ENCODE measurements around the gene NES. TPM values are rescaled to one million over a fixed set of nuclear protein-coding genes. Genes with fewer than 3 reads are reported as not detected.

Gene NES
- total RNA-seq, 1 experiment from 2014 or later = 56.3 TPM

DNA sequence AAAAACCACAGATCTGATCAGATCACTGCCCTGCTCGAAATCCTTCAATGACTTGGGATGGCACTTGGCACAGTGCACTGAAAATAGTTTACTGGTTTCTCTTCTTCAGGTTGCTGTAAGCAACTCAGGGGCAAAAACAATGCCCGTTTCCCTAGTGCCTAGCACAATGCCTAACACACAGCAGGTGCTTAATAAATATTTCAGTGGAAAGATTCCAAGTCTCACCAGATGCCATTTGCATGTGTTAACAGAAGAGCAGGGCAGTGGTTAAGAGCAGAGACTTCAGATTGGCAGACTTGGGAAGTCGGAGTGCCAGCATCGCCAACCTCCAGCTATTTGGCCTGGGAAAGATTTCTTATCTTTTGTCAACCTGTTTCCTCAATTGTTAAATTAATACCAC lies 40.1 kb upstream of the NES start:
- CTCF ChIA-PET = no interaction called here
- DNase-seq (ENCODE audit: low read depth, low spot score) (no peak), ATAC-seq (no peak)
- Histone ChIP-seq H3K36me3 (ENCODE audit: control insufficient read depth, insufficient read depth, low read length) (peaks cover 4% of the 10 kb centered on the region; the same call in 1 of the 2 replicates), H3K9me3 (ENCODE audit: control insufficient read depth, insufficient read depth, low read depth, low read length) (no peaks in the 10 kb centered on the region), H3K4me3 (ENCODE audit: low read depth in 2 of 2, low read length in 2 of 2) (no peak overlapping the region), H3K27ac (ENCODE audit: low read length) (no peak overlapping the region), H3K4me1 (ENCODE audit: control insufficient read depth, insufficient read depth, low read length) (peaks cover 15% of the 10 kb centered on the region), H3K27me3 (ENCODE audit: control insufficient read depth, insufficient read depth, low read length) (no peaks in the 10 kb centered on the region)
- in situ Hi-C loops (cut with HindIII; ENCODE audit: low pct_unique_long_range_greater_than_20kb, low sequenced_read_pairs) = no loop called here
- TF ChIP-seq, protein P1, sequence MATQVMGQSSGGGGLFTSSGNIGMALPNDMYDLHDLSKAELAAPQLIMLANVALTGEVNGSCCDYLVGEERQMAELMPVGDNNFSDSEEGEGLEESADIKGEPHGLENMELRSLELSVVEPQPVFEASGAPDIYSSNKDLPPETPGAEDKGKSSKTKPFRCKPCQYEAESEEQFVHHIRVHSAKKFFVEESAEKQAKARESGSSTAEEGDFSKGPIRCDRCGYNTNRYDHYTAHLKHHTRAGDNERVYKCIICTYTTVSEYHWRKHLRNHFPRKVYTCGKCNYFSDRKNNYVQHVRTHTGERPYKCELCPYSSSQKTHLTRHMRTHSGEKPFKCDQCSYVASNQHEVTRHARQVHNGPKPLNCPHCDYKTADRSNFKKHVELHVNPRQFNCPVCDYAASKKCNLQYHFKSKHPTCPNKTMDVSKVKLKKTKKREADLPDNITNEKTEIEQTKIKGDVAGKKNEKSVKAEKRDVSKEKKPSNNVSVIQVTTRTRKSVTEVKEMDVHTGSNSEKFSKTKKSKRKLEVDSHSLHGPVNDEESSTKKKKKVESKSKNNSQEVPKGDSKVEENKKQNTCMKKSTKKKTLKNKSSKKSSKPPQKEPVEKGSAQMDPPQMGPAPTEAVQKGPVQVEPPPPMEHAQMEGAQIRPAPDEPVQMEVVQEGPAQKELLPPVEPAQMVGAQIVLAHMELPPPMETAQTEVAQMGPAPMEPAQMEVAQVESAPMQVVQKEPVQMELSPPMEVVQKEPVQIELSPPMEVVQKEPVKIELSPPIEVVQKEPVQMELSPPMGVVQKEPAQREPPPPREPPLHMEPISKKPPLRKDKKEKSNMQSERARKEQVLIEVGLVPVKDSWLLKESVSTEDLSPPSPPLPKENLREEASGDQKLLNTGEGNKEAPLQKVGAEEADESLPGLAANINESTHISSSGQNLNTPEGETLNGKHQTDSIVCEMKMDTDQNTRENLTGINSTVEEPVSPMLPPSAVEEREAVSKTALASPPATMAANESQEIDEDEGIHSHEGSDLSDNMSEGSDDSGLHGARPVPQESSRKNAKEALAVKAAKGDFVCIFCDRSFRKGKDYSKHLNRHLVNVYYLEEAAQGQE (IDR thresholded peaks at IDR 0.05; ENCODE audit: insufficient read depth in 1 of 2, low read depth in 2 of 2, low read length in 1 of 2) = no peak
- no peak for TF ChIP-seq TCF7L2 (IDR thresholded peaks at IDR 0.05; ENCODE audit: low read depth, low read length)
- TF ChIP-seq, protein P2, sequence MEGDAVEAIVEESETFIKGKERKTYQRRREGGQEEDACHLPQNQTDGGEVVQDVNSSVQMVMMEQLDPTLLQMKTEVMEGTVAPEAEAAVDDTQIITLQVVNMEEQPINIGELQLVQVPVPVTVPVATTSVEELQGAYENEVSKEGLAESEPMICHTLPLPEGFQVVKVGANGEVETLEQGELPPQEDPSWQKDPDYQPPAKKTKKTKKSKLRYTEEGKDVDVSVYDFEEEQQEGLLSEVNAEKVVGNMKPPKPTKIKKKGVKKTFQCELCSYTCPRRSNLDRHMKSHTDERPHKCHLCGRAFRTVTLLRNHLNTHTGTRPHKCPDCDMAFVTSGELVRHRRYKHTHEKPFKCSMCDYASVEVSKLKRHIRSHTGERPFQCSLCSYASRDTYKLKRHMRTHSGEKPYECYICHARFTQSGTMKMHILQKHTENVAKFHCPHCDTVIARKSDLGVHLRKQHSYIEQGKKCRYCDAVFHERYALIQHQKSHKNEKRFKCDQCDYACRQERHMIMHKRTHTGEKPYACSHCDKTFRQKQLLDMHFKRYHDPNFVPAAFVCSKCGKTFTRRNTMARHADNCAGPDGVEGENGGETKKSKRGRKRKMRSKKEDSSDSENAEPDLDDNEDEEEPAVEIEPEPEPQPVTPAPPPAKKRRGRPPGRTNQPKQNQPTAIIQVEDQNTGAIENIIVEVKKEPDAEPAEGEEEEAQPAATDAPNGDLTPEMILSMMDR (IDR thresholded peaks at IDR 0.05) = no peak
- no peak for TF ChIP-seq SIN3A (IDR thresholded peaks at IDR 0.05; ENCODE audit: borderline replicate concordance, insufficient read depth, low read depth, low read length)
- no peak for TF ChIP-seq POLR2AphosphoS5 (IDR thresholded peaks at IDR 0.05; ENCODE audit: low read depth, low read length)
- intact Hi-C loops (cut with micrococcal nuclease; ENCODE audit: unreplicated experiment) = no loop called here
- POLR2A ChIA-PET = no interaction called here
- no TSS peak for BruUV-seq (replicated peaks)

- CTCF ChIA-PET = interaction anchor here (0.6 to 4.0 kb wide), 2 partner anchors 25 to 1544 kb away, joined by 10 to 29 read pairs; no protein-coding TSS in a partner anchor
- POLR2A ChIA-PET = interaction anchor here (0.6 to 1.4 kb wide), 3 partner anchors 8 to 40 kb away, joined by 3 to 7 read pairs (median 6); partner anchors contain the start of gene CRABP2
- BruUV-seq (replicated peaks) = no TSS peak
- no peaks in the 10 kb centered on the region for H3K27me3 ChIP-seq (ENCODE audit: control insufficient read depth, insufficient read depth, low read length)
- H3K4me3 ChIP-seq (ENCODE audit: low read depth in 2 of 2, low read length in 2 of 2) = no peak overlapping the region
- H3K36me3 ChIP-seq (ENCODE audit: control insufficient read depth, insufficient read depth, low read length) = no peaks in the 10 kb centered on the region
- H3K4me1 ChIP-seq (ENCODE audit: control insufficient read depth, insufficient read depth, low read length) = peaks cover 31% of the 10 kb centered on the region
- H3K27ac ChIP-seq (ENCODE audit: low read length) = no peak overlapping the region; the same call in 1 of the 2 replicates
- intact Hi-C loops (cut with micrococcal nuclease; ENCODE audit: unreplicated experiment) (no loop called here), in situ Hi-C loops (cut with HindIII; ENCODE audit: low pct_unique_long_range_greater_than_20kb, low sequenced_read_pairs) (no loop called here)
- ATAC-seq (no peak), DNase-seq (ENCODE audit: low read depth, low spot score) (no peak)
- TF ChIP-seq TCF7L2 (IDR thresholded peaks at IDR 0.05; ENCODE audit: low read depth, low read length) = no peak
- no peak for TF ChIP-seq POLR2AphosphoS5 (IDR thresholded peaks at IDR 0.05; ENCODE audit: low read depth, low read length)
- no peak for TF ChIP-seq SIN3A (IDR thresholded peaks at IDR 0.05; ENCODE audit: borderline replicate concordance, insufficient read depth, low read depth, low read length)
- TF ChIP-seq, protein P2 (IDR thresholded peaks at IDR 0.05) = no peak
- TF ChIP-seq, protein P1 (IDR thresholded peaks at IDR 0.05; ENCODE audit: insufficient read depth in 1 of 2, low read depth in 2 of 2, low read length in 1 of 2) = no peak
- H3K9me3 ChIP-seq (ENCODE audit: control insufficient read depth, insufficient read depth, low read depth, low read length) = no peaks in the 10 kb centered on the region
These were observed 37.6 kb upstream of the NES start for GRCh38 chr1:156714830-156715229.
